ENCODE data around the gene ZNF282.
A peak's percentile ranks its signal among the peaks of the same experiment; 100 is the strongest.
"Not testable (repeated sequence)": the region's sequence is repeated elsewhere in the genome, so short reads cannot be mapped to it uniquely, and the experiment has no call there.

ZNF282 gene

GRCh38 chr7:149226366-149226765, 31.0 kb downstream of the ZNF282 start:
- DNase-seq: not testable (repeated sequence)

- DNase-seq: no peak
Observed at GRCh38 chr7:149226840-149227494, 31.6 kb downstream of the ZNF282 start.

- no peak for DNase-seq
Observed at GRCh38 chr7:149228831-149229471, 33.6 kb downstream of the ZNF282 start.

GRCh38 chr7:149229526-149229925, 34.2 kb downstream of the ZNF282 start:
- DNase-seq: no peak

GRCh38 chr7:149232362-149232761, 37.0 kb downstream of the ZNF282 start:
- DNase-seq: no peak

GRCh38 chr7:149233655-149234204, 38.4 kb downstream of the ZNF282 start:
- DNase-seq: not testable (repeated sequence)

- DNase-seq: no peak
Observed at GRCh38 chr7:149237502-149237901, 42.2 kb downstream of the ZNF282 start.

- DNase-seq: no peak
Observed at GRCh38 chr7:149238051-149238450, 42.7 kb downstream of the ZNF282 start.

- DNase-seq: peak; percentile 87
Observed at GRCh38 chr7:149239345-149240143, 44.2 kb downstream of the ZNF282 start, which contains the start of gene ZNF212. TSS of gene ZNF212 (plus strand) at chr7:149239651. CDS start at chr7:149239779, 128 bp downstream.

GRCh38 chr7:149240637-149241036, 45.3 kb downstream of the ZNF282 start:
- DNase-seq: no peak

- DNase-seq: no peak
Observed at GRCh38 chr7:149241696-149242095, 46.4 kb downstream of the ZNF282 start.

- DNase-seq: no peak
Observed at GRCh38 chr7:149245244-149245643, 49.9 kb downstream of the ZNF282 start.

GRCh38 chr7:149245744-149246143, 50.4 kb downstream of the ZNF282 start:
- no peak for DNase-seq

GRCh38 chr7:149248777-149249176, 53.4 kb downstream of the ZNF282 start:
- no peak for DNase-seq

GRCh38 chr7:149250151-149250550, 54.8 kb downstream of the ZNF282 start:
- DNase-seq: not testable (repeated sequence)

- not testable (repeated sequence) for DNase-seq
Observed at GRCh38 chr7:149251518-149251917, 56.2 kb downstream of the ZNF282 start.

- no peak for DNase-seq
Observed at GRCh38 chr7:149252378-149252777, 57.0 kb downstream of the ZNF282 start.

- DNase-seq: no peak
Observed at GRCh38 chr7:149253665-149254064, 58.3 kb downstream of the ZNF282 start.

GRCh38 chr7:149254181-149254858, 59.0 kb downstream of the ZNF282 start:
- DNase-seq: no peak

- DNase-seq: no peak
Observed at GRCh38 chr7:149255174-149255573, 59.8 kb downstream of the ZNF282 start.

- DNase-seq: no peak
Observed at GRCh38 chr7:149256568-149256967, 61.2 kb downstream of the ZNF282 start.

GRCh38 chr7:149257146-149257545, 61.8 kb downstream of the ZNF282 start:
- DNase-seq: no peak

GRCh38 chr7:149261316-149261828, 66.0 kb downstream of the ZNF282 start:
- no peak for DNase-seq
